M059J (cell line): ENCODE measurements around the gene AK4. TPM values are rescaled to one million over a fixed set of nuclear protein-coding genes. Genes with fewer than 3 reads are reported as not detected.
"Not testable (repeated sequence)": the region's sequence is repeated elsewhere in the genome, so short reads cannot be mapped to it uniquely, and the experiment has no call there.

Source experiments
- DNase-seq: peaks from one replicate; pipeline ENCODE4 v3.0.0-alpha.2; 2012; ENCODE audit warnings: low read depth
- total RNA-seq: library from RNA; depleted of rRNA; stranded (reverse); fragments of >200 nt; shearing (Covaris generic); gene quantifications from 2 replicates; pipeline ENCODE4 v1.2.3, GENCODE V29; 2014; rRNA removed

AK4 gene
- total RNA-seq: 36.2 and 49.0 TPM in 2 replicates

GRCh38 chr1:65148178-65148547, at the start of gene AK4:
AK4 (plus strand) TSS chr1:65148203; CDS start chr1:65148408, 205 bp downstream.
- not testable (repeated sequence) for DNase-seq

- no peak for DNase-seq
Measured at GRCh38 chr1:65103807-65104206, 44.2 kb upstream of the AK4 start.

- DNase-seq: no peak
Measured at GRCh38 chr1:65104854-65105534, 43.0 kb upstream of the AK4 start.

- no peak for DNase-seq
Measured at GRCh38 chr1:65105596-65105995, 42.4 kb upstream of the AK4 start.

- DNase-seq: no peak
Measured at GRCh38 chr1:65108025-65108642, 39.9 kb upstream of the AK4 start.

GRCh38 chr1:65109487-65109886, 38.5 kb upstream of the AK4 start:
- no peak for DNase-seq

GRCh38 chr1:65112811-65113210, 35.2 kb upstream of the AK4 start:
- DNase-seq: no peak

- no peak for DNase-seq
Measured at GRCh38 chr1:65113298-65113697, 34.7 kb upstream of the AK4 start.

GRCh38 chr1:65114322-65114721, 33.7 kb upstream of the AK4 start:
- no peak for DNase-seq

- peak; percentile 42 for DNase-seq
Measured at GRCh38 chr1:65119951-65120350, 28.1 kb upstream of the AK4 start.

GRCh38 chr1:65129104-65129503, 18.9 kb upstream of the AK4 start:
- not testable (repeated sequence) for DNase-seq

GRCh38 chr1:65138524-65138923, 9.5 kb upstream of the AK4 start:
- DNase-seq: no peak

GRCh38 chr1:65139793-65140192, 8.2 kb upstream of the AK4 start:
- not testable (repeated sequence) for DNase-seq

- peak; percentile 49 for DNase-seq
Measured at GRCh38 chr1:65141394-65141793, 6.6 kb upstream of the AK4 start.

GRCh38 chr1:65141918-65142317, 6.1 kb upstream of the AK4 start:
- no peak for DNase-seq

GRCh38 chr1:65143112-65143658, 4.8 kb upstream of the AK4 start:
- DNase-seq: not testable (repeated sequence)

- DNase-seq: peak; percentile 29
Measured at GRCh38 chr1:65146908-65147423, 1.0 kb upstream of the AK4 start.

GRCh38 chr1:65147424-65148177, 402 bp upstream of the AK4 start:
- peak; percentile 52 for DNase-seq

- peak; percentile 68 for DNase-seq
Measured at GRCh38 chr1:65148548-65149350, 746 bp downstream of the AK4 start.

- DNase-seq: no peak
Measured at GRCh38 chr1:65149351-65150107, 1.5 kb downstream of the AK4 start.

GRCh38 chr1:65150108-65150463, 2.1 kb downstream of the AK4 start:
- no peak for DNase-seq
